Mesenchymal stem cell (in vitro differentiated cells and primary cell): Measurements from ENCODE around the gene POMT2.

ENCODE experiments used
- DNase-seq: peaks from one replicate; pipeline ENCODE4 v3.0.0-alpha.2; 2013
- H2AFZ ChIP-seq: one replicate; pipeline ENCODE4 v1.6.1; 2013; ENCODE audit warnings: low read depth, mild to moderate bottlenecking, control low read depth, inconsistent platforms, low read length, moderate library complexity
- H2AK5ac ChIP-seq: 2 replicates; pipeline ENCODE4 v1.6.1; 2013; ENCODE audit warnings: low read length, moderate library complexity, mild to moderate bottlenecking, inconsistent platforms; ENCODE audit not compliant: severe bottlenecking
- H2BK120ac ChIP-seq: one replicate; pipeline ENCODE4 v1.6.1; 2013; ENCODE audit warnings: low read depth, mild to moderate bottlenecking, inconsistent platforms, low read length, moderate library complexity
- H2BK12ac ChIP-seq, 2 experiments: one replicate each; pipeline ENCODE4 v1.6.1; 2013; ENCODE audit warnings: inconsistent platforms in 2 of 2, low read length in 2 of 2, mild to moderate bottlenecking in 2 of 2, moderate library complexity in 2 of 2, control low read depth in 1 of 2
- H2BK15ac ChIP-seq: one replicate; pipeline ENCODE4 v1.6.1; 2013; ENCODE audit warnings: mild to moderate bottlenecking, low read depth, inconsistent platforms; ENCODE audit not compliant: poor library complexity, severe bottlenecking
- H2BK5ac ChIP-seq: 2 replicates; pipeline ENCODE4 v1.6.1; 2013; ENCODE audit warnings: low read depth, mild to moderate bottlenecking, low read length, control low read depth, inconsistent platforms; ENCODE audit not compliant: poor library complexity, severe bottlenecking
- H3K14ac ChIP-seq, 2 experiments: one replicate each; pipeline ENCODE4 v1.6.1; 2013; ENCODE audit warnings: inconsistent platforms in 2 of 2, low read length in 2 of 2, control low read depth in 1 of 2, mild to moderate bottlenecking in 1 of 2, moderate library complexity in 1 of 2
- H3K18ac ChIP-seq, 2 experiments: one replicate each; pipeline ENCODE4 v1.6.1; 2013; ENCODE audit warnings: inconsistent platforms in 2 of 2, low read length in 2 of 2, control low read depth in 1 of 2, low read depth in 1 of 2, mild to moderate bottlenecking in 1 of 2
- H3K23ac ChIP-seq, 2 experiments: one replicate each; pipeline ENCODE4 v1.6.1; 2013; ENCODE audit warnings: inconsistent platforms in 2 of 2, low read length in 2 of 2, mild to moderate bottlenecking in 2 of 2, moderate library complexity in 2 of 2, control low read depth in 1 of 2
- H3K27ac ChIP-seq: 2 replicates; pipeline ENCODE4 v1.5.1; 2013; ENCODE audit warnings: mild to moderate bottlenecking, moderate library complexity, low read length, control low read depth, inconsistent platforms; ENCODE audit not compliant: poor library complexity, severe bottlenecking
- H3K27me3 ChIP-seq, 2 experiments: 2 replicates each; pipeline versions ENCODE4 v1.6.1 to v1.7.0; 2013; ENCODE audit warnings: low read length in 2 of 2, mild to moderate bottlenecking in 2 of 2, moderate library complexity in 2 of 2, control low read depth in 1 of 2, inconsistent platforms in 1 of 2; ENCODE audit not compliant: control insufficient read depth in 1 of 2, insufficient read depth in 1 of 2
- H3K36me3 ChIP-seq, 2 experiments: 2 replicates each; pipeline versions ENCODE4 v1.6.1 to v1.7.0; 2013; ENCODE audit warnings: low read length in 2 of 2, control low read depth in 1 of 2, inconsistent platforms in 1 of 2, low read depth in 1 of 2, mild to moderate bottlenecking in 1 of 2; ENCODE audit not compliant: insufficient read depth in 2 of 2, control insufficient read depth in 1 of 2
- H3K4ac ChIP-seq, 2 experiments: one replicate each; pipeline ENCODE4 v1.6.1; 2013; ENCODE audit warnings: inconsistent platforms in 2 of 2, low read length in 2 of 2, mild to moderate bottlenecking in 2 of 2, moderate library complexity in 2 of 2, control low read depth in 1 of 2, low read depth in 1 of 2
- H3K4me1 ChIP-seq: 2 replicates; pipeline ENCODE4 v1.6.1; 2013; ENCODE audit warnings: low read depth, low read length, control low read depth; ENCODE audit not compliant: control insufficient read depth, insufficient read depth
- H3K4me2 ChIP-seq: 2 replicates; pipeline ENCODE4 v1.6.1; 2013; ENCODE audit warnings: low read length, mild to moderate bottlenecking, inconsistent platforms; ENCODE audit not compliant: poor library complexity, severe bottlenecking
- H3K4me3 ChIP-seq, 2 experiments: 2 replicates each; pipeline versions ENCODE4 v1.5.1 to v1.7.0; 2013; ENCODE audit warnings: low read length in 2 of 2, mild to moderate bottlenecking in 2 of 2, control low read depth in 1 of 2, low read depth in 1 of 2; ENCODE audit not compliant: insufficient read depth in 1 of 2
- H3K79me1 ChIP-seq: replicated peaks from 2 replicates; pipeline ENCODE4 v1.6.1; 2013; ENCODE audit warnings: mild to moderate bottlenecking, control low read depth, low read length, inconsistent platforms; ENCODE audit not compliant: poor library complexity, severe bottlenecking
- H3K9ac ChIP-seq: 2 replicates; pipeline ENCODE4 v1.7.0; 2013; ENCODE audit warnings: mild to moderate bottlenecking, low read length, moderate library complexity
- H3K9me3 ChIP-seq: 2 replicates; pipeline ENCODE4 v1.7.0; 2013; ENCODE audit warnings: mild to moderate bottlenecking, low read length; ENCODE audit not compliant: control insufficient read depth
- H4K8ac ChIP-seq: one replicate; pipeline ENCODE4 v1.6.1; 2013; ENCODE audit warnings: inconsistent platforms, mild to moderate bottlenecking, low read length, moderate library complexity
- H4K91ac ChIP-seq: one replicate; pipeline ENCODE4 v1.6.1; 2013; ENCODE audit warnings: mild to moderate bottlenecking, low read length, inconsistent platforms
- WGBS: methylation state at CpG from one replicate; pipeline ENCODE4 v1.1.7; 2013; ENCODE audit warnings: mixed read lengths; 5-methylcytosine and 5-hydroxymethylcytosine counted together

POMT2 gene

GRCh38 chr14:77246784-77247183 is 73.9 kb downstream of the POMT2 start:
- Histone ChIP-seq H2BK15ac (no peak overlapping the region), H3K4ac (no peak overlapping the region), H2BK5ac (no peak overlapping the region), H2AK5ac (no peak overlapping the region), H3K27ac (no peak overlapping the region), H2BK120ac (no peak overlapping the region), H3K9ac (no peak overlapping the region), H3K18ac (no peak overlapping the region), H4K8ac (no peak overlapping the region), H3K27me3 (peaks cover 7 to 19% of the 10 kb centered on the region in 2 experiments), H4K91ac (no peak overlapping the region), H3K23ac (no peak overlapping the region), H2BK12ac (no peak overlapping the region), H3K9me3 (no peaks in the 10 kb centered on the region), H3K36me3 (no peaks in the 10 kb centered on the region), H3K4me3 (no peak overlapping the region), H2AFZ (no peak overlapping the region), H3K14ac (no peak overlapping the region), H3K4me2 (no peak overlapping the region), H3K79me1 (no peaks in the 10 kb centered on the region), H3K4me1 (no peaks in the 10 kb centered on the region)
- no peak for DNase-seq
- WGBS: no CpG with 5 or more reads among the region's 1 CpG

GRCh38 chr14:77245820-77246219 is 74.9 kb downstream of the POMT2 start:
- Histone ChIP-seq H3K27me3 (peaks cover 4 to 13% of the 10 kb centered on the region in 2 experiments), H3K23ac (no peak overlapping the region), H2AFZ (no peak overlapping the region), H3K36me3 (no peaks in the 10 kb centered on the region), H3K4me1 (no peaks in the 10 kb centered on the region), H3K14ac (no peak overlapping the region), H2BK12ac (no peak overlapping the region), H3K18ac (no peak overlapping the region), H3K4me2 (no peak overlapping the region), H3K4ac (no peak overlapping the region), H2BK15ac (no peak overlapping the region), H2BK5ac (no peak overlapping the region), H4K8ac (no peak overlapping the region), H3K27ac (no peak overlapping the region), H2AK5ac (no peak overlapping the region), H3K9me3 (no peaks in the 10 kb centered on the region), H4K91ac (no peak overlapping the region), H3K9ac (no peak overlapping the region), H3K4me3 (no peak overlapping the region), H2BK120ac (no peak overlapping the region), H3K79me1 (no peaks in the 10 kb centered on the region)
- WGBS: 72% methylated on average over 4 of the region's 4 CpGs
- DNase-seq: no peak

- peaks cover 4 to 12% of the 10 kb centered on the region in 2 experiments for H3K27me3 ChIP-seq
- no peaks in the 10 kb centered on the region for H3K36me3 ChIP-seq
- H2BK5ac ChIP-seq: no peak overlapping the region
- no peak overlapping the region for H2BK15ac ChIP-seq
- no peak overlapping the region for H2BK12ac ChIP-seq
- no peaks in the 10 kb centered on the region for H3K79me1 ChIP-seq
- H3K14ac ChIP-seq: no peak overlapping the region
- no peak overlapping the region for H3K9ac ChIP-seq
- no peak overlapping the region for H4K8ac ChIP-seq
- H3K23ac ChIP-seq: no peak overlapping the region
- no peak overlapping the region for H3K18ac ChIP-seq
- no peak overlapping the region for H2BK120ac ChIP-seq
- DNase-seq: no peak
- H3K4ac ChIP-seq: no peak overlapping the region
- H2AK5ac ChIP-seq: no peak overlapping the region
- H2AFZ ChIP-seq: no peak overlapping the region
- no peaks in the 10 kb centered on the region for H3K4me1 ChIP-seq
- 55% methylated on average over 4 of the region's 4 CpGs for WGBS
- H3K27ac ChIP-seq: no peak overlapping the region
- H3K4me3 ChIP-seq: no peak overlapping the region
- H4K91ac ChIP-seq: no peak overlapping the region
- no peaks in the 10 kb centered on the region for H3K9me3 ChIP-seq
- no peak overlapping the region for H3K4me2 ChIP-seq
Measured at GRCh38 chr14:77243853-77244252, 76.8 kb downstream of the POMT2 start.

GRCh38 chr14:77242752-77243151 is 77.9 kb downstream of the POMT2 start:
- no peak for DNase-seq
- Histone ChIP-seq H3K14ac (no peak overlapping the region), H3K9me3 (no peaks in the 10 kb centered on the region), H3K4ac (no peak overlapping the region), H2AK5ac (no peak overlapping the region), H3K27ac (no peak overlapping the region), H2BK120ac (no peak overlapping the region), H3K23ac (no peak overlapping the region), H3K36me3 (no peaks in the 10 kb centered on the region), H3K79me1 (no peaks in the 10 kb centered on the region), H2BK15ac (no peak overlapping the region), H3K4me1 (no peaks in the 10 kb centered on the region), H4K8ac (no peak overlapping the region), H3K4me2 (no peak overlapping the region), H3K4me3 (no peak overlapping the region), H3K9ac (no peak overlapping the region), H2BK12ac (no peak overlapping the region), H3K18ac (no peak overlapping the region), H4K91ac (no peak overlapping the region), H3K27me3 (peaks cover 4 to 9% of the 10 kb centered on the region in 2 experiments), H2AFZ (no peak overlapping the region), H2BK5ac (no peak overlapping the region)
- WGBS: 82% methylated on average over 12 of the region's 12 CpGs
